NCI-H82 treated with DMSO at 0.1 percent for 48 hours (cell line): ENCODE results near the gene CEMIP2.

Source experiments
- DNase-seq: peaks from one replicate; lab custom pipeline; 2025; ENCODE audit not compliant: unreplicated experiment; lab: John Stamatoyannopoulos, UW

Gene CEMIP2

GRCh38 chr9:71752928-71753327 lies 15.4 kb downstream of the CEMIP2 start:
- no peak for DNase-seq

- DNase-seq: no peak
Measured at GRCh38 chr9:71752352-71752751, 16.0 kb downstream of the CEMIP2 start.

GRCh38 chr9:71748280-71748743 lies 20.0 kb downstream of the CEMIP2 start:
- DNase-seq: no peak

GRCh38 chr9:71747576-71747975 lies 20.7 kb downstream of the CEMIP2 start:
- no peak for DNase-seq

- no peak for DNase-seq
Measured at GRCh38 chr9:71746758-71747125, 21.6 kb downstream of the CEMIP2 start.

- no peak for DNase-seq
Measured at GRCh38 chr9:71746023-71746757, 22.1 kb downstream of the CEMIP2 start.

- DNase-seq: no peak
Measured at GRCh38 chr9:71744754-71745521, 23.4 kb downstream of the CEMIP2 start.

- no peak for DNase-seq
Measured at GRCh38 chr9:71743882-71744281, 24.4 kb downstream of the CEMIP2 start.

GRCh38 chr9:71743217-71743705 lies 25.1 kb downstream of the CEMIP2 start:
- DNase-seq: no peak

- no peak for DNase-seq
Measured at GRCh38 chr9:71742703-71743102, 25.6 kb downstream of the CEMIP2 start.

GRCh38 chr9:71741926-71742648 lies 26.2 kb downstream of the CEMIP2 start:
- DNase-seq: no peak

- DNase-seq: no peak
Measured at GRCh38 chr9:71740199-71740598, 28.1 kb downstream of the CEMIP2 start.

GRCh38 chr9:71737455-71737854 lies 30.9 kb downstream of the CEMIP2 start:
- DNase-seq: no peak

- no peak for DNase-seq
Measured at GRCh38 chr9:71736236-71736635, 32.1 kb downstream of the CEMIP2 start.

GRCh38 chr9:71734950-71735349 lies 33.4 kb downstream of the CEMIP2 start:
- no peak for DNase-seq

- DNase-seq: no peak
Measured at GRCh38 chr9:71733176-71733575, 35.1 kb downstream of the CEMIP2 start.

GRCh38 chr9:71729816-71730526 lies 38.3 kb downstream of the CEMIP2 start:
- DNase-seq: no peak

GRCh38 chr9:71726723-71727122 lies 41.6 kb downstream of the CEMIP2 start:
- DNase-seq: no peak

GRCh38 chr9:71725590-71726338 lies 42.5 kb downstream of the CEMIP2 start:
- DNase-seq: no peak

- no peak for DNase-seq
Measured at GRCh38 chr9:71721855-71722254, 46.5 kb downstream of the CEMIP2 start.
